ENCODE results near the gene TLK2.
"Not testable (repeated sequence)": the region's sequence is repeated elsewhere in the genome, so short reads cannot be mapped to it uniquely, and the experiment has no call there.

TLK2 gene

GRCh38 chr17:62530936-62531335 lies 52.3 kb downstream of the TLK2 start:
- not testable (repeated sequence) for FAIRE-seq; DNase-seq (ENCODE audit: insufficient read length, low spot score)

GRCh38 chr17:62536557-62536956 lies 57.9 kb downstream of the TLK2 start:
- not testable (repeated sequence) for FAIRE-seq; DNase-seq (ENCODE audit: insufficient read length, low spot score)

GRCh38 chr17:62541073-62541472 lies 62.4 kb downstream of the TLK2 start:
- not testable (repeated sequence) for DNase-seq (ENCODE audit: insufficient read length, low spot score); FAIRE-seq

- not testable (repeated sequence) for DNase-seq (ENCODE audit: insufficient read length, low spot score); FAIRE-seq
These were observed 64.7 kb downstream of the TLK2 start for GRCh38 chr17:62543278-62543775.

- FAIRE-seq; DNase-seq (ENCODE audit: insufficient read length, low spot score): not testable (repeated sequence)
These were observed 67.4 kb downstream of the TLK2 start for GRCh38 chr17:62546066-62546465.

- peak; percentile 44 for TF ChIP-seq CTCF (IDR thresholded peaks at IDR 0.05; ENCODE audit: insufficient read depth, missing control alignments)
- DNase-seq (ENCODE audit: insufficient read length, low spot score), result not testable (repeated sequence)
- FAIRE-seq, result peak; percentile 94
These were observed 74.4 kb downstream of the TLK2 start for GRCh38 chr17:62552851-62553659.

GRCh38 chr17:62557532-62557931 lies 78.9 kb downstream of the TLK2 start:
- not testable (repeated sequence) for FAIRE-seq; DNase-seq (ENCODE audit: insufficient read length, low spot score)

- not testable (repeated sequence) for DNase-seq (ENCODE audit: insufficient read length, low spot score); FAIRE-seq
These were observed 80.3 kb downstream of the TLK2 start for GRCh38 chr17:62558941-62559340.

- not testable (repeated sequence) for FAIRE-seq; DNase-seq (ENCODE audit: insufficient read length, low spot score)
These were observed 82.3 kb downstream of the TLK2 start for GRCh38 chr17:62560971-62561370.

- DNase-seq (ENCODE audit: insufficient read length, low spot score) (no peak), FAIRE-seq (no peak)
These were observed 84.0 kb downstream of the TLK2 start for GRCh38 chr17:62562656-62563055.

GRCh38 chr17:62565817-62566216 lies 87.2 kb downstream of the TLK2 start:
- no peak for TF ChIP-seq CTCF (IDR thresholded peaks at IDR 0.05; ENCODE audit: insufficient read depth, missing control alignments)
- no peak for DNase-seq (ENCODE audit: insufficient read length, low spot score)
- no peak for FAIRE-seq

More at GRCh38 chr17:62562656-62563055, 84.0 kb downstream of the TLK2 start:
- TF ChIP-seq CTCF (IDR thresholded peaks at IDR 0.05; ENCODE audit: insufficient read depth, missing control alignments), result no peak

Data from D721Med (cell line).